ENCODE data around the gene LRIG2. TPM values are rescaled to one million over a fixed set of nuclear protein-coding genes. Genes with fewer than 3 reads are reported as not detected.

The LRIG2 gene
- total and polyA plus RNA-seq, 2 of the 4 experiments (the other 2 are of a cell fraction): 4.3 to 9.0 TPM

GRCh38 chr1:113146242-113147072 lies 73.5 kb downstream of the LRIG2 start:
- H2BK20ac ChIP-seq (ENCODE audit: low read depth, low read length): no peak overlapping the region
- intact Hi-C loops (cut with micrococcal nuclease): loop anchor here (10.0 kb wide), 1 partner anchor 788 kb away; no protein-coding TSS in a partner anchor
- no peaks in the 10 kb centered on the region for H3K9me3 ChIP-seq (ENCODE audit: control insufficient read depth, insufficient read depth, low read length)
- no peak overlapping the region for H3K56ac ChIP-seq (ENCODE audit: extremely low read depth, insufficient read depth, low read length)
- peaks cover 2% of the 10 kb centered on the region; the same call in 1 of the 2 replicates for H3K9me1 ChIP-seq (ENCODE audit: insufficient read depth, low read length)
- peaks cover 2% of the 10 kb centered on the region for H3K4me1 ChIP-seq (ENCODE audit: control insufficient read depth, insufficient read depth, low read length)
- H3K18ac ChIP-seq (ENCODE audit: low read depth, low read length): no peak overlapping the region
- no peak overlapping the region for H4K5ac ChIP-seq (ENCODE audit: low read depth, low read length)
- H3K27me3 ChIP-seq (ENCODE audit: control insufficient read depth, insufficient read depth, low read length): no peaks in the 10 kb centered on the region
- 50% methylated on average over 2 of the region's 7 CpGs; no CpG with 5 or more reads in 1 of the 2 experiments for WGBS, 2 experiments (ENCODE audit: extremely low coverage in 2 of 2, insufficient read length in 1 of 2)
- H2AFZ ChIP-seq (replicated peaks; ENCODE audit: low read length, poor library complexity): peak overlapping the region; percentile 34
- H3K4me3 ChIP-seq (ENCODE audit: insufficient read depth, low read depth, low read length): no peak overlapping the region
- H4K91ac ChIP-seq (ENCODE audit: insufficient read depth, low read depth, low read length): no peak overlapping the region
- H2BK5ac ChIP-seq (ENCODE audit: low read depth, low read length, poor library complexity, severe bottlenecking): no peak overlapping the region
- no peak overlapping the region for H4K8ac ChIP-seq (ENCODE audit: low read depth in 2 of 2, low read length in 2 of 2)
- no peak overlapping the region for H3K14ac ChIP-seq (replicated peaks; ENCODE audit: low read depth, low read length)
- no peak overlapping the region for H2BK120ac ChIP-seq (ENCODE audit: low read depth, low read length)
- BruUV-seq (replicated peaks): no TSS peak
- dilution Hi-C loops (cut with HindIII; ENCODE audit: low sequenced_read_pairs, unreplicated experiment): no loop called here
- no peaks in the 10 kb centered on the region for H3K36me3 ChIP-seq (ENCODE audit: control insufficient read depth, insufficient read depth, low read length)
- H3K79me1 ChIP-seq (ENCODE audit: low read depth in 1 of 2, low read length in 2 of 2): no peaks in the 10 kb centered on the region
- no peak overlapping the region for H3K9ac ChIP-seq (ENCODE audit: low read depth, low read length)
- no peak overlapping the region for H3K4ac ChIP-seq (ENCODE audit: low read depth, low read length)
- in situ Hi-C loops (cut with MboI; ENCODE audit: low sequenced_read_pairs): loop anchor here (5.0 to 25.0 kb wide), 2 partner anchors 531 to 766 kb away; partner anchors contain the start of genes AP4B1 and DCLRE1B
- H3K4me2 ChIP-seq (ENCODE audit: low read depth, low read length): no peak overlapping the region
- ATAC-seq (ENCODE audit: low read depth) (no peak), DNase-seq (peak; percentile 11)
- no peak overlapping the region for H2AK9ac ChIP-seq (replicated peaks; ENCODE audit: low read depth, low read length, poor library complexity)
- ChIA-PET CTCF (interaction anchor here (0.7 kb wide), 1 partner anchor 495 kb away, joined by 3 read pairs; no protein-coding TSS in a partner anchor), POLR2A (ENCODE audit: unreplicated experiment) (no interaction called here)
- H3K23ac ChIP-seq (ENCODE audit: low read depth, low read length): no peak overlapping the region
- H4K20me1 ChIP-seq (ENCODE audit: insufficient read depth, low read length): no peaks in the 10 kb centered on the region
- no peak overlapping the region for H2AK5ac ChIP-seq (ENCODE audit: low read depth, low read length)
- no peak for TF ChIP-seq CTCF (conservative IDR thresholded peaks at IDR 0.05; ENCODE audit: low read depth, low read length)
- TF ChIP-seq MAFK (IDR thresholded peaks at IDR 0.05; ENCODE audit: low read depth, low read length): no peak
- no peak for TF ChIP-seq NFE2L2 (IDR thresholded peaks at IDR 0.05; ENCODE audit: low read depth, low read length)
- no peak for TF ChIP-seq POLR2A (IDR thresholded peaks at IDR 0.05; ENCODE audit: low read depth, low read length)
- TF ChIP-seq SMC3 (IDR thresholded peaks at IDR 0.05; ENCODE audit: low read depth, low read length): no peak
- TF ChIP-seq RCOR1 (IDR thresholded peaks at IDR 0.05; ENCODE audit: insufficient replicate concordance, low read length): no peak
- no peak for TF ChIP-seq MAZ (IDR thresholded peaks at IDR 0.05; ENCODE audit: borderline replicate concordance, low read depth, low read length)
- TF ChIP-seq CHD1 (IDR thresholded peaks at IDR 0.05; ENCODE audit: low read depth, low read length): no peak
- TF ChIP-seq CEBPB (IDR thresholded peaks at IDR 0.05; ENCODE audit: low read depth, low read length): no peak
- TF ChIP-seq FOS (IDR thresholded peaks at IDR 0.05; ENCODE audit: low read depth, low read length): no peak
- TF ChIP-seq MXI1 (IDR thresholded peaks at IDR 0.05; ENCODE audit: borderline replicate concordance, low read depth, low read length): no peak
- no peak for TF ChIP-seq ELK1 (IDR thresholded peaks at IDR 0.05; ENCODE audit: borderline replicate concordance, low read depth, low read length)
- no peak for TF ChIP-seq USF2 (IDR thresholded peaks at IDR 0.05; ENCODE audit: low read depth, low read length)
- no peak overlapping the region for H2BK15ac ChIP-seq (ENCODE audit: low read depth, low read length)
- H3K27ac ChIP-seq (ENCODE audit: insufficient read depth, low read length): no peak overlapping the region

All from IMR-90 (cell line).